ENCODE data around the gene PKD1L1. TPM values are rescaled to one million over a fixed set of nuclear protein-coding genes. Genes with fewer than 3 reads are reported as not detected.
A peak's percentile ranks its signal among the peaks of the same experiment; 100 is the strongest.

The PKD1L1 gene
- total and polyA plus RNA-seq, 4 donors = 0.26 to 1.1 (median 0.55) TPM

DNA sequence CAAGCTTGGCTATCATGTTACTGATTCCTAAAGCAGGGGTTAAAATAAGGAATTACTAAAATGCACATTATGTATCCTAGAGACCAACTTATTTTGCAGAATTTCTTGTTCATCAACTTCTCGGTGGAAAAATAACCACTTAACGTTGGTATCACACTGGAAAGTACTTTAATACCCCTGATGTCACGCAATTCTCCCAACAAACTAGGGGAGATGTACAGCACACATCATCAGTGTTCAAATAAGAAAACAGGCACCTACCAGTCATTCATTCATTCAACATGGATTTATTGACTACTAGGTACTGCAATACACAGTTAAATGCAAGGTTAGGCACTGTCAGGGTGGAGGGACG, 30.5 kb upstream of the PKD1L1 start:
- Histone ChIP-seq H3K27me3 (ENCODE audit: control insufficient read depth in 3 of 3, insufficient read depth in 3 of 3, low read length in 2 of 3) (no peaks in the 10 kb centered on the region), H3K4me3 (peak overlapping the region; percentile 54), H3K9ac (ENCODE audit: insufficient read depth in 1 of 2, low read length in 2 of 2) (peak overlapping the region; percentile 72 to 92), H3K27ac (ENCODE audit: low read depth in 1 of 2, low read length in 1 of 2) (peak overlapping the region; percentile 58 to 83), H3K9me3 (ENCODE audit: control insufficient read depth in 4 of 4, insufficient read depth in 3 of 4, low read length in 3 of 4) (no peaks in the 10 kb centered on the region), H3K4me1 (ENCODE audit: control insufficient read depth in 5 of 5, insufficient read depth in 5 of 5, low read length in 5 of 5) (peaks cover 0 to 12% (median 0%) of the 10 kb centered on the region in 5 donors), H3K36me3 (ENCODE audit: control insufficient read depth in 4 of 4, insufficient read depth in 4 of 4, low read length in 4 of 4) (peaks cover 18 to 31% (median 21%) of the 10 kb centered on the region in 4 donors)
- TF ChIP-seq, protein P1, sequence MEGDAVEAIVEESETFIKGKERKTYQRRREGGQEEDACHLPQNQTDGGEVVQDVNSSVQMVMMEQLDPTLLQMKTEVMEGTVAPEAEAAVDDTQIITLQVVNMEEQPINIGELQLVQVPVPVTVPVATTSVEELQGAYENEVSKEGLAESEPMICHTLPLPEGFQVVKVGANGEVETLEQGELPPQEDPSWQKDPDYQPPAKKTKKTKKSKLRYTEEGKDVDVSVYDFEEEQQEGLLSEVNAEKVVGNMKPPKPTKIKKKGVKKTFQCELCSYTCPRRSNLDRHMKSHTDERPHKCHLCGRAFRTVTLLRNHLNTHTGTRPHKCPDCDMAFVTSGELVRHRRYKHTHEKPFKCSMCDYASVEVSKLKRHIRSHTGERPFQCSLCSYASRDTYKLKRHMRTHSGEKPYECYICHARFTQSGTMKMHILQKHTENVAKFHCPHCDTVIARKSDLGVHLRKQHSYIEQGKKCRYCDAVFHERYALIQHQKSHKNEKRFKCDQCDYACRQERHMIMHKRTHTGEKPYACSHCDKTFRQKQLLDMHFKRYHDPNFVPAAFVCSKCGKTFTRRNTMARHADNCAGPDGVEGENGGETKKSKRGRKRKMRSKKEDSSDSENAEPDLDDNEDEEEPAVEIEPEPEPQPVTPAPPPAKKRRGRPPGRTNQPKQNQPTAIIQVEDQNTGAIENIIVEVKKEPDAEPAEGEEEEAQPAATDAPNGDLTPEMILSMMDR (IDR thresholded peaks at IDR 0.05; ENCODE audit: control extremely low read depth, extremely low read depth) = no peak
- DNase-seq (no peak), ATAC-seq (ENCODE audit: insufficient read depth, low FRiP score) (no peak)
- 10 to 19% methylated on average over 4 of the region's 4 CpGs for WGBS, 2 donors

DNA sequence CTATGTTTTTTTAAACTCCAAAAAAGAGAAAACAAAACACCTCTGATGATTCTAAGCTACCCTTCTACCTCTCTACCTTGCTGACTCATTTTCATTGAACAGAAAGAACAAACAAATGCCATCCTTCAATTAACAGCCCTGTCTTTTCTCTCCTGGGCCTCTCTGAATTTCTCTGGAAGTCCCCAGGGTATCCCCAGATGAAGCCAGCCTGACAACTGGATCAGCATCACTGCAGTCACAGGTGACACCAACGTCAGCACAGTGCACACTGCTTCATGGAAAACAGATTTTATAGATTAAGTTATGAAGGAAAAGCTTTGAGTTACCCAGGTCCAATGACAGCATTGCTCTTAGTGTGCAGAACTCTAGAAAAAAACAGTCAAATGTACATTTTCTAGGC, 25.5 kb upstream of the PKD1L1 start:
- no peaks in the 10 kb centered on the region for H3K27me3 ChIP-seq (ENCODE audit: control insufficient read depth in 3 of 3, insufficient read depth in 3 of 3, low read length in 2 of 3)
- 81 to 96% methylated on average over 1 of the region's 1 CpG for WGBS, 2 donors
- H3K36me3 ChIP-seq (ENCODE audit: control insufficient read depth in 4 of 4, insufficient read depth in 4 of 4, low read length in 4 of 4) = peaks cover 18 to 49% (median 28%) of the 10 kb centered on the region in 4 donors
- TF ChIP-seq, protein P1 (IDR thresholded peaks at IDR 0.05; ENCODE audit: control extremely low read depth, extremely low read depth) = no peak
- H3K4me1 ChIP-seq (ENCODE audit: control insufficient read depth in 5 of 5, insufficient read depth in 5 of 5, low read length in 5 of 5) = peaks cover 0 to 12% (median 3%) of the 10 kb centered on the region in 5 donors
- H3K9ac ChIP-seq (ENCODE audit: insufficient read depth in 1 of 2, low read length in 2 of 2) = no peak overlapping the region
- DNase-seq = no peak
- no peak overlapping the region for H3K27ac ChIP-seq (ENCODE audit: low read depth in 1 of 2, low read length in 1 of 2)
- no peak overlapping the region for H3K4me3 ChIP-seq
- H3K9me3 ChIP-seq (ENCODE audit: control insufficient read depth in 4 of 4, insufficient read depth in 3 of 4, low read length in 3 of 4) = no peaks in the 10 kb centered on the region
- no peak for ATAC-seq (ENCODE audit: insufficient read depth, low FRiP score)

DNA sequence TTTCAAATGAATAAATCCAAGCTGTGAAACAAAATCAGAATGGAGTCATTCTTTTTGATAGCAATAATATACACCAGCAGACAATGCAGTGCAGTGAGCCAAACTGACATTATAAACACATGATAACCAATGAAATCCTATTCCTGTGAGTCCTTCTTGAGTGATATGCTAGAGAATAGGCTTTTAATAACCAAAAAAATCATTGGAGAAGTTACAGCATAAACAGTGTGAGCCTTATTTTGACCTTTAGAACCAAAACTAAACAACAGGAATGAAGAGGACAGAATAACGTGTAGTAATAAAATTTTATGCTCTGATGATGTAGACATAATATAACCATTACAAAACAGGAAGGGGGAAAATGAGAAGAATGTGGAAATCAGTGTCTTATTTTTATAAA, 22.5 kb upstream of the PKD1L1 start:
- WGBS, 2 donors = 16 to 26% methylated on average over 1 of the region's 1 CpG
- no peak overlapping the region for H3K27ac ChIP-seq (ENCODE audit: low read depth in 1 of 2, low read length in 1 of 2)
- TF ChIP-seq, protein P1 (IDR thresholded peaks at IDR 0.05; ENCODE audit: control extremely low read depth, extremely low read depth) = no peak
- no peak overlapping the region for H3K4me3 ChIP-seq
- H3K36me3 ChIP-seq (ENCODE audit: control insufficient read depth in 4 of 4, insufficient read depth in 4 of 4, low read length in 4 of 4) = peaks cover 12 to 56% (median 37%) of the 10 kb centered on the region in 4 donors
- H3K27me3 ChIP-seq (ENCODE audit: control insufficient read depth in 3 of 3, insufficient read depth in 3 of 3, low read length in 2 of 3) = no peaks in the 10 kb centered on the region
- H3K4me1 ChIP-seq (ENCODE audit: control insufficient read depth in 5 of 5, insufficient read depth in 5 of 5, low read length in 5 of 5) = peaks cover 0 to 3% (median 2%) of the 10 kb centered on the region in 5 donors
- ATAC-seq (ENCODE audit: insufficient read depth, low FRiP score) = no peak
- H3K9ac ChIP-seq (ENCODE audit: insufficient read depth in 1 of 2, low read length in 2 of 2) = no peak overlapping the region
- no peaks in the 10 kb centered on the region for H3K9me3 ChIP-seq (ENCODE audit: control insufficient read depth in 4 of 4, insufficient read depth in 3 of 4, low read length in 3 of 4)
- DNase-seq = peak in 1 of 3 donors; percentile 30

All from lung (tissue), 12 donors.